HepG2 (cell line): ENCODE data around the gene SLC22A23. TPM values are rescaled to one million over a fixed set of nuclear protein-coding genes. Genes with fewer than 3 reads are reported as not detected.
A peak's percentile ranks its signal among the peaks of the same experiment; 100 is the strongest.

Experiments
- AHR ChIP-seq: IDR thresholded peaks from 2 replicates; pipeline ENCODE4 v1.6.1; 2018; ENCODE audit warnings: missing genetic modification reagents, missing compliant biosample characterization
- ATF4 ChIP-seq, 2 experiments: fragments of 450-650 bp in 1 of 2; sonication (generic) in 1 of 2; formaldehyde crosslinking; IDR thresholded peaks; 2 replicates each; pipeline versions ENCODE4 v1.5.0 to v1.8.0; 2020 to 2022; ENCODE audit warnings: mild to moderate bottlenecking in 1 of 2, missing genetic modification reagents in 1 of 2
- BCLAF1 ChIP-seq: fragments of 450-650 bp; IDR thresholded peaks from 2 replicates; pipeline ENCODE4 v1.6.1; 2017; ENCODE audit warnings: mild to moderate bottlenecking
- CAMTA2 ChIP-seq: sonication (generic); formaldehyde crosslinking; IDR thresholded peaks from 2 replicates; pipeline ENCODE4 v1.4.0; 2020; ENCODE audit warnings: mild to moderate bottlenecking, missing genetic modification reagents, borderline replicate concordance
- CREB3 ChIP-seq: sonication (generic); formaldehyde crosslinking; IDR thresholded peaks from 2 replicates; pipeline ENCODE4 v1.5.0; 2020; ENCODE audit warnings: missing genetic modification reagents
- FOSL2 ChIP-seq: sonication (generic); formaldehyde crosslinking; IDR thresholded peaks from 2 replicates; pipeline ENCODE4 v1.4.0; 2020; ENCODE audit warnings: missing genetic modification reagents
- FOXM1 ChIP-seq: sonication (generic); formaldehyde crosslinking; IDR thresholded peaks from 2 replicates; pipeline ENCODE4 v1.5.0; 2020; ENCODE audit warnings: missing genetic modification reagents
- HNRNPK ChIP-seq: fragments of 200-400 bp; formaldehyde crosslinking; IDR thresholded peaks from 2 replicates; pipeline ENCODE4 v1.6.1; 2018; ENCODE audit warnings: low read length, low read depth, moderate library complexity, mild to moderate bottlenecking; ENCODE audit not compliant: poor library complexity, severe bottlenecking
- KDM2A ChIP-seq: sonication (generic); formaldehyde crosslinking; IDR thresholded peaks from 2 replicates; pipeline ENCODE4 v1.4.0; 2020; ENCODE audit warnings: low read depth, missing genetic modification reagents, borderline replicate concordance
- PHF20 ChIP-seq: sonication (generic); formaldehyde crosslinking; IDR thresholded peaks from 2 replicates; pipeline ENCODE4 v1.5.0; 2020; ENCODE audit warnings: mild to moderate bottlenecking, missing genetic modification reagents
- PRDM15 ChIP-seq: sonication (generic); formaldehyde crosslinking; IDR thresholded peaks from 2 replicates; pipeline ENCODE4 v1.4.0; 2020; ENCODE audit warnings: missing genetic modification reagents
- SALL2 ChIP-seq: sonication (generic); formaldehyde crosslinking; IDR thresholded peaks from 2 replicates; pipeline ENCODE4 v1.8.1; 2023; ENCODE audit warnings: mild to moderate bottlenecking, missing genetic modification reagents, inconsistent platforms
- ZBTB33 ChIP-seq: sonication (generic); formaldehyde crosslinking; IDR thresholded peaks from 2 replicates; pipeline ENCODE4 v1.4.0; 2020; ENCODE audit warnings: missing genetic modification reagents
- ZNF253 ChIP-seq: sonication (generic); formaldehyde crosslinking; IDR thresholded peaks from 2 replicates; pipeline ENCODE4 v1.8.0; 2022; ENCODE audit warnings: mild to moderate bottlenecking, missing genetic modification reagents, borderline replicate concordance
- ZNF382 ChIP-seq: sonication (generic); formaldehyde crosslinking; IDR thresholded peaks from 2 replicates; pipeline ENCODE4 v1.5.0; 2020; ENCODE audit warnings: missing genetic modification reagents, mild to moderate bottlenecking, borderline replicate concordance
- ZNF512 ChIP-seq: sonication (generic); formaldehyde crosslinking; IDR thresholded peaks from 2 replicates; pipeline ENCODE4 v1.4.0; 2020; ENCODE audit warnings: mild to moderate bottlenecking, missing genetic modification reagents
- ZNF614 ChIP-seq: IDR thresholded peaks from 2 replicates; pipeline ENCODE4 v1.6.1; 2018; ENCODE audit warnings: missing biosample characterization, missing genetic modification reagents, inconsistent platforms, borderline replicate concordance
- polyA plus RNA-seq, 8 experiments: library from polyadenylated mRNA; depleted of rRNA in 3 of 8; stranded (reverse) in 7 of 8; unstranded in 1 of 8; fragments of >200 nt; fragmentation: Illumina TruSeq in 4 of 8; extraction: Trizol in 4 of 8; gene quantifications; 2 replicates each; pipeline versions ENCODE4 v1.2.1 to v1.2.3, GENCODE V29; 2011 to 2016; ENCODE audit warnings: low read depth in 4 of 8, missing spikeins in 1 of 8, mixed read lengths in 1 of 8; ENCODE audit not compliant: insufficient read depth in 1 of 8
- total RNA-seq, 5 experiments: library from RNA; depleted of rRNA; stranded (reverse); fragments of >200 nt; fragmentation: Illumina TruSeq; extraction: Trizol; gene quantifications; 2 replicates each; pipeline ENCODE4 v1.2.3, GENCODE V29; 2016; ENCODE audit warnings: low read depth in 1 of 5

The SLC22A23 gene
- total and polyA plus RNA-seq, 2 of the 13 experiments (the other 11 are each of a cell fraction or from before 2014, with no cell fraction given): 11.8 to 17.5 TPM

GRCh38 chr6:3259491-3259958 lies 197.3 kb downstream of the SLC22A23 start (continued):
- no peak for TF ChIP-seq BCLAF1
- TF ChIP-seq ZNF253 (CRISPR knock-in tag): no peak; the same call in 1 of the 2 replicates
- TF ChIP-seq CAMTA2 (CRISPR knock-in tag): no peak
- no peak for TF ChIP-seq FOXM1 (CRISPR knock-in tag)
- 0 out of 2 replicates have a peak, but pooled peaks have one; percentile 45 for TF ChIP-seq ZNF614 (CRISPR knock-in tag)
- TF ChIP-seq ZBTB33 (CRISPR knock-in tag): 0 out of 2 replicates have a peak, but pooled peaks have one; percentile 5
- no peak for TF ChIP-seq CREB3 (CRISPR knock-in tag)
- no peak; the same call in 1 of the 2 replicates for TF ChIP-seq AHR
- no peak for TF ChIP-seq PRDM15
- TF ChIP-seq ATF4 (CRISPR knock-in tag; IDR thresholded peaks at IDR 0.05): no peak
- no peak for TF ChIP-seq FOSL2
- no peak for TF ChIP-seq HNRNPK
- no peak for TF ChIP-seq KDM2A
- no peak for TF ChIP-seq PHF20 (CRISPR knock-in tag)
- no peak for TF ChIP-seq ZNF382 (CRISPR knock-in tag)
- TF ChIP-seq SALL2 (CRISPR knock-in tag): no peak
- peak; percentile 55; the same call in 1 of the 2 replicates for TF ChIP-seq ZNF512 (CRISPR knock-in tag)
